Ecto neural progenitor cell (in vitro differentiated cells): Measurements from ENCODE around the gene ANKRD53.
A peak's percentile ranks its signal among the peaks of the same experiment; 100 is the strongest.

Source experiments
- DNase-seq: peaks from one replicate; pipeline ENCODE4 v3.0.0-alpha.2; 2018; ENCODE audit warnings: low spot score

Gene ANKRD53

DNA sequence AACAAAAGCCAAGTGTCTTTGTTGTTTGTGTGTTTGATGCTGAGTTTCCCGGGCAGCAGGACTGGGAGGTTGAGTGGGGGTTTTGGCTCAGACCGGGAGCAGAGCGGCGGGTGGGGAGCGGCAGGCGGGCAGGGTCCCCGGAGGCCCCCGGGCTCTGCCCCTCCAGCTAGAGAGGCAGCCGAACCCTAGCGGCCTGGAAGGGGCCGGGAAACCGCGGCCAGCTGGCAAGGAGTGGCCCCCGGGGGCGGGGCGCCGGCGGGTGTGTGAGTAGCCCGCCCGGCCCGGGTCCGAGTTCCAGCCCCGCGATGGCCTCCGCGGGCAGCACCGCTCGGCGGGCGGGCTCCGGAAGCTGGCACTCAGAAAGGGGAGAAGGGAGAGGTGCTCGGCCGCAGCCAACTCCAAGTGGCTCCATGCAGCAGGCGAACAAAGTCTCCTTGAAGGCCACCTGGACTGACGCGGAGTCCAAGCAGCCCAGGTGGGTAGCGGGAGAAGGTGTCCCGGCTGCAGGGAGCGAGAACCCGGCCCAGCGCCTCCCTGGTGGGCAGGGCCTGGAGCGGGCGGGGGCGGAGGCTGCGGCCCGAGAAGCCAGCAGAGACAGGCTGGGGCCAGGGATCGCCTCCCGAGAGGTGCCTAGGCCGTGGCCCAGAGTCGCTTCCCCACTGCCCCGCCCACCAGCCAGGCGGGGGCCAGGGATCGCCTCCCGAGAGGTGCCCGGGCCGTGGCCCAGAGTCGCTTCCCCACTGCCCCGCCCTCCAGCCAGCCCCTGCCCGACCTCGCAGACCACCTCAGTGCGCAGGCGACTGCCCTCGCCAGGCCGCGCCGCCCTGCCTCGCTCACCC, at the start of gene ANKRD53:
Gene ANKRD53 (plus strand): TSS at position 290 of the 839 bp plus-strand sequence. CDS start 16 bp downstream, at position 306.
- peak; percentile 88 for DNase-seq

- no peak for DNase-seq
These were observed 47.8 kb upstream of the ANKRD53 start for GRCh38 chr2:70930371-70931329.

DNA sequence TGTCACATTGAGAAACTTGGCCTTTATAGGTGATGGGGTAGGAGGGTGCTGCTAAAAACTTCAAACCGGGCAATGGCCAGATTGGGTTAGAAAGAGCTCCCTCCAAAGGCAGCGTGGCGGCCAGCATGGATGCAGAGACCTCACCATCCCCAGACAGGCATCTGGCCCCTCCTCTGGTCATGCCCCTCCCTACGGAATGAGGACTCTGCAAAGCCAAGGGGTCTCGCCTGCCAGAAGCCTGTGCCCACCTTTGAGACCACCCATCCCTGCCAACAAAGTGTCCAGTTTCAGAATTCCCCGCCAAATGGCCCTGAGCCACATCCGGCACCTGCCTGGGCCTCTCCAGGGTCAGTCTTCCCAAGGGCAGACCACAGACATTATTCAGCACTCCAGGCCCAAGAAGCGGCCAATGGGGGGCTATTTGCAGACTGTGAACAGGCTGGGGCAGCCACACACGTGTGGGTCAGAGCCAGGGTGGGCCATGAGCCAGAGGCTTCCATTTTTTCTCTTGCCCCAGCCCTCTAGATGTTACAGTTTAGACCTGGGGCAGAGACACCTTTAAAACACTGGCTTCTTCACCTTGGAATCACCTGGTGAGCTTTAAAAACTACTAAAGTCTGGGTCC, 46.9 kb upstream of the ANKRD53 start:
- DNase-seq = no peak

- DNase-seq = no peak
These were observed 45.7 kb upstream of the ANKRD53 start for GRCh38 chr2:70932631-70933230.

DNA sequence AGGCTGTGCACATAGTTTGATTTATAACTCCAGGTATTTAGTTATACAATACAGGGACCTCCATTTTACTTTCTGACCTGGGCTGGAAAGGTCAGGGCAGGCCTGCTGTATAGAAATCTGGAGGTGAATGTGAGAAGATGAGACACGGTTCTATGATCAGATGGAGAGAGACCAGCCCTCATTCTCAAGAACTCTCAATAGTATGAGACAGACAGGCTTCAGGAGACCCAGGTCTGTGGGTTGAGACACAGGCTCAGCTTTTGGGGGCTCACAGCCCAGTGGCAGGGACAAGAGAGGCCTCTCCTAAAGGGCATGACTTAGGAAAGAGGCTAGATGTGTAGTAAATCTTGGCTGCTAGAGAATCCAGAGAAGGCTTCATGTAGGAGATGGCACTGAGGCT, 43.4 kb upstream of the ANKRD53 start:
- no peak for DNase-seq

DNA sequence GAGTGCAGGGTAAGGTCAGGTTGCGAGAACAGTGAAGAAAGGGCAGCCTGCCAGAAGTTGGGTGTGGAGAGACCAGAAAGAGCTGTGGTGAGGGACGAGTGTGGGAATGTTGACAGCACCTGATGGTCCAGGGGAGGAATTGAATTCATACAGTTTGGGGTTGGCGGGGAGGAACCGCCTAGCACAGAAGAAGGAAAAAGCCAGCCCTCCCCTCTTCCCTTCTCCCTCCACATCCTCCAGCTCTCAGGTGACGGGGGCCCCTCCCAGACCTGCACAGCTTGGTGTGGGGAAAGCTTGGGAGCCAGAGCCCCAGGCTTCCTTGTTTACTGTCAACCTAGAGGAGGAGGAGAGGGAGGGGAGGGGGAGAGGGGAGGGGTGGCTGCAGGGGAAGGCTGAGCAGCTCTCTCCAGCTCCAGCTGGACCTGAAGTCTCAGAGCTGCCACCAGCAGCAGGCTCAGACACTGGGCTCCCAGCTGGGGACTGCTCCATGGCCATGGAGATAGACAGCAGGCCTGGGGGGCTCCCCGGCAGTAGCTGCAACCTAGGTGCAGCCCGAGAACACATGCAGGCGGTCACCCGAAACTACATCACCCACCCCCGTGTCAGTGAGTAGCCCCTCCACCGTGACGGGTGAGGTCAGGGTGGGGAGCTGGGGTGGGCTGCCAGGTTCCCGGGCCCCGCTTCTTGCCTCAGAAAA, 42.8 kb upstream of the ANKRD53 start, which contains the start of gene ATP6V1B1:
Gene ATP6V1B1 (plus strand): TSS at position 433 of the 697 bp plus-strand sequence. CDS start 55 bp downstream, at position 488.
- peak; percentile 70 for DNase-seq

DNA sequence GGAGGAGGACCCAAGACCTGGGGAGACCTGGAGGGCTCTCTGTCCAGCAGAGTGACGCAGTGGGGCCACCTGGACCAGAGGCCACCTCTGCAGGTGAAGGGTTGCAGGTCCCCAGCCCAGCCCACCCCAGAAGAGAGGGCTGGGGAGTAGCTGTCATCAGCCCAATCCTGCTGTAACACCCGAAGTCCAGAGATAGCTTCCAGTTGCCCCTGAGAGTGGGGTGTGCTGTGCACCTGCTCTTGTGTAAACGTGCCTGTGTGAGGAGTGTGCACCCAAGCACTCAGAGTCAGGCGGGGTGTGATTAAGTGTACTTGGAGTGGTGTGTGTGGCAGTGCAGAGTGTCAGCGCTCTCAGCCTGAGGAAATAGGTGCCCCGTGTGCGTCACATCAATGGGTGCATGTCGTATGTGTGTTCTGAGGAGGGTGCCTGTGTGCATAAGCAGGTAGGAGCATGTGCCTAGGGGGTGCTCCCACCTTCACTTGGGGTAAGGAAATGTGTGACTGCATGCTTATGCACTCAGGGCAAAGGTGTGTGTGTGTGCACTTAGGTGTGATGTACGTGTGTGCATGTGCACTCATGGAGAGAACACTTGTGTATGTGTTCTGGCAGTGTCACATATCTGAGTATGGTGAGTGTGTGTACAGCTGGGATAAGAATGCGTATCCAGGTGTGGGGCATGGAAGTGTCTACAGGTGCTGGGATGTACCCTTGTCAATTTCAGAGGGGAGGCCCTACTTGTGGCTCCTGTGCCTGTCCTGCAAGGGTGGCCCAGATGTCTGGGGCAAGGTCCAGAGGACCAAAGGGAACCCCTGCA, 42.1 kb upstream of the ANKRD53 start:
- peak; percentile 46 for DNase-seq

GRCh38 chr2:70936979-70937811, 41.2 kb upstream of the ANKRD53 start:
- DNase-seq = peak; percentile 54

DNA sequence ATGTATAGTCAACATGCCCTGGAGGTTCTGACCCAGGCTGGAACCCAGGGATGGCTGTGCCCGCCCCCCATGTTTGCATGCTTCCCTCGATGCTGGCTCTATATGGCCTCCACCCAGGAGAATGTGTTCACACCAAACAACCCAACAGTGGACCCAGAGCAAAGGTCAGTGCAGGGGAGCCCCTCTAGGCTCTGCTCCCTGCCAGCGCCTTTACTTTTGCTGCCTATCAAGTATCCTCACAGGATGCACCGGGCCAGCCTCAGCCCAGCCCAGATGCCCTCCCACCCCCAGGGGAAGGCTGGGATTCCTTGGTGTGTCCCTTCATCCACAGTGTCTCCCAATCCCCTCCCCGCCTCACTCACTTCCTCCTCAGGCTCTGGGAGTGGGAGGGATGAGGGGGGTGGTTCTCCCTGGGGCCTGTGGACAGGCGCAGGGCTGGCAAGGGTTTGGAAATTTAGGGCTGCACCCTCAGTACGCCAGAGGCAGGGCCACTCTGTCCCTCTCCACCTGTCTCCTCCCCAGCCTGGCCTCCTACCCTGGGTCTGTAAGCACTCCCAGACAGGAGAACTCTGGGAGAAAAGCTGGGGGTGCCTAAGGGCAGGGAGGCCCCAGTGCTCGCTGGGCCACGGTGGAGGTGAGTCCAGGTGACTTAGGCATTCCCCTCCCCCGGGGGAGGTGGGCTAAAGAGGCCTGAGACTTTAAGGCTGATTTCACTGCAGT, 40.4 kb upstream of the ANKRD53 start:
- DNase-seq = peak; percentile 55

- DNase-seq = no peak
These were observed 39.9 kb upstream of the ANKRD53 start for GRCh38 chr2:70938586-70938950.

DNA sequence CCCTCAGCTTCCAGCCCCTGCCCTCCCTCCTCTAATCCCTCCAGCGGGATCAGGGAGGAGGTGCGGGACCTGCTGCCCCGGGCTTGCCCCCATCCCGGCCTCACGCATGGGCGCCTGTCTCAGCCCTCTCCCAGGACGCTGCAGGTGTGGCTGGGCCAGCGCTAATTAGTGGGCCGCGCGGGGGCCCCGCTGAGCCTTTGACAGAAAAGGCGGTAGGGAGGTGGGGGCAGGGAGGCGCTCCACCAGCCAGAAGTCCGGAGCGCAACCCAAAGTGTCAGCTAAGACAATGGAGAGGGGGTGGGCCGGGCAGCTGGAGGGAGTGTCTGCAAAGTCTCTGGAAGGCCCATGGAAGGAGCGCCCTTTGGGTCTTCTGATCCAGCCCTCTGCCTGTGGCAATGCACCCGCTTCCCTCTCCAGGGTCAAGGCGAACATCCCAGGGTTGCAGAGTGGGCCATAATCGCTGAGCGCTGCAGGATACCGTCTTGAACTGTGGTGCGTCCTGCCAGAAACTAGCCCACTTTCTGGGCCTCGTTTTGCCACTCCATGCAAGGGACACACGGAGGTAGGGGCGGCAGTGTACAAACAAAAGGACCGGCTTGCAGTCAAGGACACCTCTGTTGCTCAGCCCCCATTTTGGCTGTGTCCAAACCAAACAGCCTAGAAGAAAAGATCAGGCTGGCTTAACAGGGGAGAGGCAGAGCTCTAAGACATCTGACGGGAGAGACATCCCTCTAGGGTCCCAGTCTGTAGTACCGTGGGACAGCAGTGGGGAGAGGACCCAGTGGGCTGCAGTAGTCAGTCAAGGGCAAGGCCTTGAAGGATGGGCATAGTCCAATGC, 39.2 kb upstream of the ANKRD53 start:
- peak; percentile 75 for DNase-seq

GRCh38 chr2:70939839-70940580, 38.4 kb upstream of the ANKRD53 start:
- DNase-seq = peak; percentile 52

DNA sequence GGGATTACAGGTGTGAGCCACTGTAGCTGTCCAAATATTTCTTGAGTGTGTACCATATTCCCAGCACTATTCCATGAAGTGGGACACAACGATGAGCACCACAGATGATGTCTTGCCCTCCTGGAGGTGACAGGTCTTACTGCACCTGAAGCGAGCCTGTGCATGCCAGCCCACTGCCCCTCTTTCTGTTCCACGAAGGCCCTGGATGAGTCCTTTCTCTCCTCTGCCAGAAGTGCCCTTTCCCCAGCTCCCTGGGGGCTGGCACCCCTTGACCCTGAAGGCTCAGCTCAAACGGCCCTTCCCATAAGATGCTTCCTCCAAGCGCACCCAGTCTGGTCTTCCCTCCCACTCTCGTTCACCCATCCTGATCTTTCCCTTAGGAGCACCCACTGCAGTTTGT, 37.2 kb upstream of the ANKRD53 start:
- DNase-seq = peak; percentile 39

DNA sequence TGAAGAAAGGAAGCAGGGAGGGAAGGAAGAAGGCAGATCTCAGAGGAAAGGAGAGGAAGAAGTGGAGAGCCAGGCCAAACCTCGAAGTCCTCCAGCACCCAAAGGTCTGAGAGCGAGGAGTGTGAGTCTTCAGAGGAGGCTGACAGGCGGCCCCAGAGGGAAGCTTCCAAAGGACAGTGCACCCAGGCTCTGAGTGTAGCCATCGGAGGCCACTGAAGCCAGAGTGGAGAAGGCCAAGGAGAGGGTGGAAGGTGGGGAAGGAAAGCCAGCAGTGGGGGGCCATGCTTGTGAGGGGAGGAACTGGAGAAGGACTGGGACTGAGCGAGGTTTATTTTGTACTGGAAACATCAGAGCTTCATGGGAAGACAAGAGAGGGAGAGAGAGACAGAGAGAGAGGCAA, 36.7 kb upstream of the ANKRD53 start:
- DNase-seq = peak; percentile 43

GRCh38 chr2:70942396-70943204, 35.8 kb upstream of the ANKRD53 start:
- DNase-seq = peak; percentile 44

GRCh38 chr2:70943205-70943871, 35.1 kb upstream of the ANKRD53 start:
- peak; percentile 71 for DNase-seq
